ENCODE data around the gene AP2A2.

The AP2A2 gene

DNA sequence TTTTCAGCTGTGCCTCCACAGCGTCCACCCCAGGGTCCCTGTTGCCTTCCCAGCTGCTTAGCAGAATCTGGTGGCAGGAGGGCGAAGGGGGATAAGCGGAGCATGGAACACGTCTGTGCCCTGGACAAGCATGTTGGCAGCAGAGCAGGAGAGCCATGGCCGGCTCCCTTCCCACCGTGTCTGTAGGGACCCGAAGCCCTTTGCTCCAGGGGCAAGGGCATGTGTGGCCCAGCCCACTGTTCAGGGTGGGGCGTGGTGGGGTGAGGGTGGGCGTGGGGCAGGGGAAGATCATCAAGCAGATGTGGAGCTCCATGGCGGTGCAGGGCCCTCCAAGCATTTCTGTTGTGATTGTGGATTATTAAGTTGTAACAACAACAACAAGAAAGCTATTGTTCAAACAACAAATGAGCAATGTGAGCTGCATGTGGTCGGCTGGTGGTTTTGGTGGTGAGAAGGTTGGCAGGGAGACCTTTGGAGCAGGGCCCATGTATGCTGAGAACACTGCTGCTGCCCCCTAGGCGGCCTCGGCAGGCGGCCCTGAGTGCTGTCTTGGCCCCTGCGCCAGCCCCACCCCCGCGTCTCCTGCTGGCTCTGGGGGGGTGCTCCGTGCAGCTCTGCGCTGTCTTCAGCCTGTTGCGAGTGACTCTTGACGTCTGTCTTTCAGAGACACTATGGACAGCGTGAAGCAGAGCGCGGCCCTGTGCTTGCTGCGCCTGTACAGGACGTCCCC, 50.9 kb downstream of the AP2A2 start:
- TF ChIP-seq, protein P1, sequence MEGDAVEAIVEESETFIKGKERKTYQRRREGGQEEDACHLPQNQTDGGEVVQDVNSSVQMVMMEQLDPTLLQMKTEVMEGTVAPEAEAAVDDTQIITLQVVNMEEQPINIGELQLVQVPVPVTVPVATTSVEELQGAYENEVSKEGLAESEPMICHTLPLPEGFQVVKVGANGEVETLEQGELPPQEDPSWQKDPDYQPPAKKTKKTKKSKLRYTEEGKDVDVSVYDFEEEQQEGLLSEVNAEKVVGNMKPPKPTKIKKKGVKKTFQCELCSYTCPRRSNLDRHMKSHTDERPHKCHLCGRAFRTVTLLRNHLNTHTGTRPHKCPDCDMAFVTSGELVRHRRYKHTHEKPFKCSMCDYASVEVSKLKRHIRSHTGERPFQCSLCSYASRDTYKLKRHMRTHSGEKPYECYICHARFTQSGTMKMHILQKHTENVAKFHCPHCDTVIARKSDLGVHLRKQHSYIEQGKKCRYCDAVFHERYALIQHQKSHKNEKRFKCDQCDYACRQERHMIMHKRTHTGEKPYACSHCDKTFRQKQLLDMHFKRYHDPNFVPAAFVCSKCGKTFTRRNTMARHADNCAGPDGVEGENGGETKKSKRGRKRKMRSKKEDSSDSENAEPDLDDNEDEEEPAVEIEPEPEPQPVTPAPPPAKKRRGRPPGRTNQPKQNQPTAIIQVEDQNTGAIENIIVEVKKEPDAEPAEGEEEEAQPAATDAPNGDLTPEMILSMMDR (IDR thresholded peaks at IDR 0.05; ENCODE audit: extremely low read depth, missing control alignments), result no peak
- DNase-seq (ENCODE audit: low spot score), result no peak

DNA sequence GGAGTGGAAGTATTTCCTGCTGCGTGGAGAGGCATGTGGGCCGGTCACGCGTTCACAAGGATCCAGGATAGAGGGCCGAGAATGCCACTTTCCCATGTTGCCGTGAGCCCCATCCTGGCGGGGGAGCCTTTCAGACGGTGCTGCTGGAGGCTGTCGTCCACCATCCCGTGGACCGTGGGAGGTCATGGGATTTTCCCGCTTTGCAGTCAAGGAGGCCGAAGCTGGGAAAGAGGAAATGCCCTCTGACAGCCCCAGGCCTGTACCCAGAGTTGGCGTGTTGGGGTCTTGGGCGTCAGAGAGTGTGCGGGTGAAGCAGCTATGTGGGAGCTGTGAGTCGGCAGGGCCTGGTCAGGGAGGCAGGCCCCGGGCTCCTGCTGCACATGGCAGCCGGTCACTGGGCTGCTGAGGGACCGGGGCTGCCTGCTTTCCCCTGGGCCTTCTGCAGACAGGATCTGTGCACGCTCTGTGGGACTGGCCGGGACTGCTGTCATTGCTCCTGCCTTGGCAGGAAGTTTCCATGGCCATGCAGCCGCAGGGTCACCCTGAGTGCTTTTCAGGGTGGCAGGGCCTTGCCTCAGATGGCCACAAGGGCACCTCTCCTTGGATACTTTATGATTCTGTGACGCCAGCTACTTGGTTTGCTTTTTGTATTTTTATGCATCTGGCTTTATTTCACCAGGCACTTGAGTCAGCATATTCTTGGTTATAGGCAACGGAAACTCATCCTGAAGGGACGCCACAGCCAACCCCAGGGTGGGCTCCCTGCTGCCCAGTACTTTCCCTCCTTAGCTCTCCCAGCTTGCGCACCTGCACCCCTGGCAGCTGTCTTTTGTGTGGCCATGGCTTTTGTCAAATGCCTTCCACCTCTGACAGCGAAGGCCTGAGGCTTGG, 52.4 kb downstream of the AP2A2 start:
- DNase-seq (ENCODE audit: low spot score), result no peak
- TF ChIP-seq, protein P1 (IDR thresholded peaks at IDR 0.05; ENCODE audit: extremely low read depth, missing control alignments), result no peak

DNA sequence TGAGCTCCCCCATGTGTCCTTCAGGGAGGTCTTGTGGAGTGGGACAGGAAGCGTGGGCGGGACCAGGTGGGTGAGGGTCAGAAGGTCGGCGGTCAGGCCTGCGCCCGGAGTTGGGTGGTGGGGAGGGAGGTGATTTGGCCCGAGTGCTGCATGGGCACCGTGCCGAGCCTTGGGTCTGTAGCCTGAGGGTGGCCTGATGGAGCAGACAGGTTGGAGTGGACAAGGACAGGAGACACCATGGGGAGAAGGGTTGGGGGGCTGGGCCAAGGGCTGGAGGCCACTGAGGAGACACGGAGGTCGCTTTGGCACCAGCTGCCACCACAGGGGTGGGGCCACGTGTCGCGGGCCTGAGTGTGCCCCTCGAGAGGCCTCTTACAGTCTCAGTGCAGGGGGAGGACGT, 53.1 kb downstream of the AP2A2 start:
- TF ChIP-seq, protein P1 (IDR thresholded peaks at IDR 0.05; ENCODE audit: extremely low read depth, missing control alignments), result no peak
- no peak for DNase-seq (ENCODE audit: low spot score)

DNA sequence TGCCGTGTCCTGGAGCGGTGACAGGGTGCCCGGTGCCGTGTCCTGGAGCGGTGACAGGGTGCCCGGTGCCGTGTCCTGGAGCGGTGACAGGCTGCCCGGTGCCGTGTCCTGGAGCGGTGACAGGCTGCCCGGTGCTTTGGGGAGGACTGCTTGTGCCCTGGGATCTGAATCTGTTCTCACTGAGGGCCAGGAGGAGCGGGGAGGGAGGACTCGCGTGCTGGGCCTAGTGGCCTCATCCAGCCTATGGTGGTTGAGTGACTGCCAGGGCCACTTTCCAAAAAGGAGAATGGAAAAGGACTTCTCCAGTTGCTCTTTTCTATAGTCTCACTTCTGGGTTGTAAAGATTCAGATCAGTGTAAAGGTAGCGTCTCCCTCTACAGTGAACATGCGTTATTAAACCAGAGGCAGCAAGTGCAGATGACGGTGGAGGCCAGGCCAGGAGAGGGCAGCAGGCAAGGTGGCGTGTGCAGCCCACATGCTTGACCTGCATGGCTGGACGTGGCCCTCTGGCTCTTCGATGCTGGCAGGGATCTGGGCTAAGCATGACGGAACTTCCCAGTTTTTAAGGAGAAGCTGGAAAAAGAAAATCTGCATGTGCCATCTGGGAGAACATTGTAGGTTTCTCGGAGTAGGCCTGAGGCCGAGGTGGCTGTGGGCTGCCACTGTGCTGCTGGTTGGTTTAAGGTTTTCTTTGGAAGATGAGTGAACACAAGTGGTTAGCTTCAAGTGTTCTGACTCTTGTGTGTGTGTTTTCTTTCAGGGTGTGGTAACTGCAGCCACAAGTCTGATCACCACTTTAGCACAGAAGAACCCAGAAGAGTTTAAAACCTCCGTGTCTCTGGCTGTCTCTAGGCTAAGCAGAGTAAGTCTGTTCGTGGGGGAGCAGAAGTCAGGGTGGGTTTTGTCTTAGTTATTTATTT, 55.0 kb downstream of the AP2A2 start:
- TF ChIP-seq, protein P1 (IDR thresholded peaks at IDR 0.05; ENCODE audit: extremely low read depth, missing control alignments), result no peak
- DNase-seq (ENCODE audit: low spot score), result no peak

DNA sequence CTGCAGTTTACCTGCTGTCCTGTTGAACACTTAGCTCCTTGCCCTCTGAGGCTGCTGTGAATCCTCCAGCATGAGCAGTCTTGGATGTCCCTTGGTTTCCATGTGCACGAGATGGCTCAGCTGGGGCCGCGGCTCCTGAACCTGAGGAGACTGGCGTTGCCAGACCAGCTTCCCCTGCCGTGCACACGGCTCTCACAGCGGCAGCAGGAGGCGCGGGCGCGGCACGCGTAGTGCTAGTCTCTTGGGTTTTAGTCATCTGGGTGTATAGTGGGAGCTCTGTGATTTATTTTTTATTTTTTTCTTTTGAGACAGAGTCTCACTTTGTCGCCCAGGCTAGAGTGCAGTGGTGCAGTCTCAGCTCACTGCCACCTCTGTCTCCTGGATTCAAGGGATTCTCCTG, 56.1 kb downstream of the AP2A2 start:
- DNase-seq (ENCODE audit: low spot score), result no peak
- TF ChIP-seq, protein P1 (IDR thresholded peaks at IDR 0.05; ENCODE audit: extremely low read depth, missing control alignments), result no peak

DNA sequence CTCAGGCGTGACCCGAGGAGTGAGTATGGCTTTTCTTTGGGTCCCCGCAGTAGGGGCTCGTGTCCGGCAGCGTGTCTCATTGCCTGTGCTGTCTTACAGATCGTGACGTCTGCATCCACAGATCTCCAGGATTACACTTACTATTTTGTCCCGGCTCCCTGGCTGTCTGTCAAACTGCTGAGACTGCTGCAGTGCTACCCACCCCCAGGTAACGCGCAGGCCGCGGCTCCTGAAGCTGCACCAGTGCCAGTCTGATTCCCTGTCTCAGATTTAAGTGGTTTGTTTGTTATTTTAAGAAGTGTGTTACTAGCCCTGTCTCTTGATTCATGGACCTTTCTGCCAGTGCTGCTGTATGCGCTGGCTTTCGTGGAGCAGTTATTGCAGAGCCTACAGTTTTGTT, 58.9 kb downstream of the AP2A2 start:
- DNase-seq (ENCODE audit: low spot score), result no peak
- TF ChIP-seq, protein P1 (IDR thresholded peaks at IDR 0.05; ENCODE audit: extremely low read depth, missing control alignments), result no peak
